Measurements from ENCODE around the gene GALP. TPM values are rescaled to one million over a fixed set of nuclear protein-coding genes. Genes with fewer than 3 reads are reported as not detected.

GALP gene
- total RNA-seq, result not detected in 2 replicates

DNA sequence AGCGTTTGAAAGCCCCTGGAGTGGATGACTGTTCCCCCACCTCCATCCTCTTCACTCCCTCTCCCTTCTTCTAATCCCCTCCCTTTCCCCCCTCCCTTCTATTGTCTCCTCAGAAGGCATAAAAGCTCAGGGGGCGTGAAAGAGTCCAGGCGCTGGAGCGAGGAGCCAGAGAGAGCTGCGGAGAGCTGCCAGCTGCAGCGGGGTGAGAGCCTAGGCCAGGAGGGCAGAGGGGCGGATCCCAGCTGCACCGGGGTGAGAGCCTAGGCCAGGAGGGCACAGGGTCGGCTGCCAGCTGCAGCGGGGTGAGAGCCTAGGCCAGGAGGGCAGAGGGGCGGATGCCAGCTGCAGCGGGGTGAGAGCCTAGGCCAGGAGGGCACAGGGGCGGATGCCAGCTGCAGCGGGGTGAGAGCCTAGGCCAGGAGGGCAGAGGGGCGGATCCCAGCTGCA is at the start of gene GALP:
TSS of gene GALP (plus strand) at position 148 of the 447 bp plus-strand sequence. CDS start 1,101 bp downstream, outside the sequence.

DNA sequence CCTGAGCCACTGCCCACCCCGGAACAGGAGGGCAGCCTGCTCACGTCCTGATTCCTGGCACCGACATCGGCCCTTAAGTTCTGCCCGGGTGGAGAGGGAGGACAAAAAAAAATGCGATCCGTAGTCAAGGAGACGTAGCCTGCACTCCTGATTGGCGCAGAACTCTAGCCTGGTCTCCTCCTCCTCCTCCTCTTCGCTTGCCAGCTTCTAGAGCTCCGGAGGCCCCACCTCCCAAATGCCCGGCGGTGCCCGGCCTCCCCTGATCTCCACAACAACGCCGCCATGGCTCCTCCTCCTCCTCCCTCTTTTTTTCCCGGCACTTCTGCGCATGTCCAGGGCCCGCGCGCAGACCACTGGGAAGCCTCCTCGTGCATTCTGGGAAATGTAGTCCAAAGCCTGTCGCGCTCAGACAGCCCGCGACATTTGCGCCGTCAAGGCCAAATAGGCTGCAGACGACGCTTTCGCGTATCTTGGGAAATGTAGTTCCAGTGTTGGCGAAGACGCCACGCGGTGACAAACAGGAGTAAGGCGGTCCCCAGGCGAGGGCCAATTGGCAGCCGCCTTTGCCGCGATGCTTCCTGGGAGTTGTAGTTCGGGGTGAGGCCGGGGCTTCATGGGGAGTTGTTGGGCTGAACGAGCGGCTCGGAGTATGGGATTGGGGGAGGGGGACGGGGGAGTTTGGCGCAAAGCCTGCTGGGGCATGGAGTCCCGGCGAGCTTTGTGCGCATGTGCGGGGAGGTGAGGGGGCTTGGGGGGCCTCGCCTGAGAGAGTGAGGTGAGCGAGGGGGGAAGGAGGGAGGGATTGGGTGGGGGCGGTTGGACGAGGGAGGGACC is 35.0 kb upstream of the GALP start, which contains the start of gene ZNF444:
TSS of gene ZNF444 (plus strand) at position 705 of the 834 bp plus-strand sequence. CDS start 5,625 bp downstream, outside the sequence.

DNA sequence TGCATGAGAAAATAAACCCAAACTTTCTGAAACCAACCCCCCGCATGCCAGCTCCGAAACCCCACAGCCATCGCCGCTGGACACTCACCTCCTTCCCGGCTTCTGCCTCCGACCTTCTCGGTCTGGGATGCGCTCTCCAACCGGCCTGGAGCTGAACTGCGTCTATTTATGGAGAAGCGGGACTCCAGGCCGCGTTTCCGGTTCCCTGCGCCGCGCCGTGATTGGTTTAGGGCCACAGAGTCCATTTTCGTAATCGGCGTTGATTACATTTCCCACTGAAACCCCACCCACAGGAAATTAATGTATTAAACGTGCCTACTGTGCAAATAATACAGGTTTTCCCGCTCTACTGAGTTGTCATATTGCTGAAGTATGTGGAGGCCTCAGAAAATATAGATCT is 21.8 kb downstream of the GALP start, which contains the start of gene ZSCAN5B:
TSS of gene ZSCAN5B (minus strand) at position 138 of the 400 bp plus-strand sequence. CDS start 4,731 bp downstream, outside the sequence.

DNA sequence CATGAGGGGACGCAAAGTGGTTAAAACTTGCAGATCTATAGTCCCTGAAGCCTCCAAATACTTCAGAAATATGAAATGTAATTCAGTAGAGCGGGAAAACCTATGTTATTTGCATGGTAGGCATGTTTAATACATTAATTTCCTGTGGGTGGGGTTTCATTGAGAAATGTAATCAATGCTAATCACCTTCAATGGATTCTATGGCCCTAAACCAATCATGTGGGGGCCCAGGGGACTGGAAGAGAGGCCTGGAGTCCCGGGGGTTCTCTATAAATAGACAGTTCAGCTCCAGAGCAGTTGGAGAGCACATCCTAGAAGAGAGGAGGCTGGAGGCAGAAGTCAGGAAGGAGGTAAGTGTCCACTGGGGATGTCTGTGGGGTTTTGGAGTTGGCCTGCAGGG is 26.2 kb downstream of the GALP start, which contains the start of gene ZSCAN5C:
TSS of gene ZSCAN5C (plus strand) at position 301 of the 400 bp plus-strand sequence. CDS start 3,641 bp downstream, outside the sequence.

Other genes starting within 250 kb of the GALP start
- not detected in 2 replicates for gene NLRP13, start 243.7 kb upstream of the GALP start, total RNA-seq
- gene NLRP8, start 228.2 kb upstream of the GALP start, total RNA-seq, result not detected in 2 replicates
- not detected in 2 replicates for gene NLRP5, start 189.2 kb upstream of the GALP start, total RNA-seq
- gene ZNF787, start 54.7 kb upstream of the GALP start, total RNA-seq, result 18.2 and 25.4 TPM in 2 replicates
- 19.2 and 26.5 TPM in 2 replicates for gene ZNF444, start 34.7 kb upstream of the GALP start, total RNA-seq
- gene ZSCAN5B, start 21.8 kb downstream of the GALP start, total RNA-seq, result not detected in 2 replicates
- not detected in 2 replicates for gene ZSCAN5C, start 26.3 kb downstream of the GALP start, total RNA-seq
- 0.46 and 2.2 TPM in 2 replicates for gene EDDM13, start 96.7 kb downstream of the GALP start, total RNA-seq
- 2.6 and 4.2 TPM in 2 replicates for gene ZSCAN5A, start 138.8 kb downstream of the GALP start, total RNA-seq
- 1.7 and 1.9 TPM in 2 replicates for gene ZNF582, start 217.5 kb downstream of the GALP start, total RNA-seq
- gene ZNF583, start 228.3 kb downstream of the GALP start, total RNA-seq, result 0.70 and 3.7 TPM in 2 replicates

All from hair follicular keratinocyte (primary cell).